K562 (cell line): Measurements from ENCODE around the gene STX3. TPM values are rescaled to one million over a fixed set of nuclear protein-coding genes. Genes with fewer than 3 reads are reported as not detected.
A peak's percentile ranks its signal among the peaks of the same experiment; 100 is the strongest.

Experiments
- E2F3 ChIP-seq: fragments of 250-450 bp; sonication (Bioruptor Pico); IDR thresholded peaks from 2 replicates; pipeline ENCODE4 v1.4.0; 2020; ENCODE audit warnings: mild to moderate bottlenecking
- FOXO4 ChIP-seq: fragments of 450-650 bp; formaldehyde crosslinking; IDR thresholded peaks from 2 replicates; pipeline ENCODE4 v1.4.0; 2020; ENCODE audit warnings: mild to moderate bottlenecking, moderate library complexity
- HDAC6 ChIP-seq: IDR thresholded peaks from 2 replicates; pipeline ENCODE4 v1.6.1; 2012; ENCODE audit warnings: low read depth, mild to moderate bottlenecking, control low read depth, inconsistent platforms, low read length, moderate library complexity
- KDM4B ChIP-seq, 2 experiments: fragments of 450-650 bp in 1 of 2; sonication (generic) in 1 of 2; IDR thresholded peaks; 2 replicates each; pipeline ENCODE4 v1.6.1; 2016 to 2017; ENCODE audit warnings: borderline replicate concordance in 2 of 2, antibody characterized with exemption in 1 of 2, low read depth in 1 of 2, mild to moderate bottlenecking in 1 of 2
- NFE2L1 ChIP-seq: fragments of 450-650 bp; IDR thresholded peaks from 2 replicates; pipeline ENCODE4 v1.6.1; 2016; ENCODE audit warnings: missing genetic modification characterization, low read depth, mild to moderate bottlenecking, missing compliant biosample characterization, moderate library complexity, borderline replicate concordance
- NR4A1 ChIP-seq, 2 experiments: fragments of 250-450 bp in 1 of 2; fragments of 450-650 bp in 1 of 2; sonication (Bioruptor Pico) in 1 of 2; IDR thresholded peaks; 2 replicates each; pipeline versions ENCODE4 v1.4.0 to v1.6.1; 2016 to 2020; ENCODE audit warnings: mild to moderate bottlenecking in 2 of 2, missing compliant biosample characterization in 1 of 2, missing genetic modification characterization in 1 of 2, moderate library complexity in 1 of 2
- PHF8 ChIP-seq: fragments of 200-600 bp; sonication (generic); IDR thresholded peaks from 2 replicates; pipeline ENCODE4 v1.6.1; 2012; ENCODE audit warnings: mixed run types, mild to moderate bottlenecking, inconsistent platforms, low read length, moderate library complexity, borderline replicate concordance
- POLR2B ChIP-seq: fragments of 450-650 bp; IDR thresholded peaks from 2 replicates; pipeline ENCODE4 v1.6.1; 2018; ENCODE audit warnings: low read depth; ENCODE audit not compliant: partially characterized antibody
- PPARD ChIP-seq: fragments of 250-450 bp; sonication (Bioruptor Pico); IDR thresholded peaks from 2 replicates; pipeline ENCODE4 v1.8.0; 2022; ENCODE audit warnings: inconsistent platforms, mild to moderate bottlenecking, moderate library complexity
- RBM22 ChIP-seq: fragments of 200-400 bp; formaldehyde crosslinking; IDR thresholded peaks from 2 replicates; pipeline ENCODE4 v1.6.1; 2018; ENCODE audit warnings: low read length, low read depth; ENCODE audit not compliant: poor library complexity, severe bottlenecking
- STAT5A ChIP-seq: IDR thresholded peaks from 2 replicates; pipeline ENCODE4 v1.6.1; 2012; ENCODE audit warnings: low read length, inconsistent platforms, borderline replicate concordance
- TOE1 ChIP-seq, 2 experiments: fragments of 450-650 bp in 1 of 2; sonication (generic) in 1 of 2; formaldehyde crosslinking in 1 of 2; IDR thresholded peaks; 2 replicates each; pipeline versions ENCODE4 v1.7.1 to v1.8.0; 2016 to 2022; ENCODE audit warnings: borderline replicate concordance in 2 of 2, mild to moderate bottlenecking in 2 of 2, antibody characterized with exemption in 1 of 2, inconsistent platforms in 1 of 2, low read depth in 1 of 2, missing genetic modification reagents in 1 of 2, moderate library complexity in 1 of 2
- TSC22D4 ChIP-seq: fragments of 450-650 bp; IDR thresholded peaks from 2 replicates; pipeline ENCODE4 v1.6.1; 2016; ENCODE audit warnings: missing genetic modification characterization, missing biosample characterization, control low read depth
- XRCC4 ChIP-seq: IDR thresholded peaks from one replicate; pipeline ENCODE4 v1.6.1; 2011; ENCODE audit not compliant: insufficient read depth, insufficient read length; ENCODE audit errors: extremely low read depth
- ZNF324 ChIP-seq: fragments of 250-450 bp; sonication (Bioruptor Pico); IDR thresholded peaks from 2 replicates; pipeline ENCODE4 v1.4.0; 2020; ENCODE audit warnings: mild to moderate bottlenecking
- ZNF518B ChIP-seq: fragments of 250-450 bp; sonication (Bioruptor Pico); IDR thresholded peaks from 2 replicates; pipeline ENCODE4 v1.5.0; 2021; ENCODE audit warnings: mild to moderate bottlenecking, moderate library complexity
- ZNF584 ChIP-seq: fragments of 200-800 bp; sonication (Bioruptor generic); IDR thresholded peaks from 2 replicates; pipeline ENCODE4 v1.6.1; 2016; ENCODE audit warnings: low read depth, mild to moderate bottlenecking, missing genetic modification characterization, missing compliant biosample characterization
- polyA plus RNA-seq, 8 experiments: library from polyadenylated mRNA; depleted of rRNA in 4 of 8; stranded (reverse) in 5 of 8; unstranded in 3 of 8; fragments of >200 nt; fragmentation: Nextera tagmentation in 2 of 8; fragmentation: Illumina TruSeq in 1 of 8; extraction: Ambion mirVana in 2 of 8; extraction: Trizol in 1 of 8; gene quantifications; 2 replicates each; pipeline versions ENCODE4 v1.2.1 to v1.2.3, GENCODE V29; 2011 to 2014; ENCODE audit warnings: inconsistent platforms in 1 of 8, missing spikeins in 1 of 8
- total RNA-seq, 7 experiments: library from RNA; depleted of rRNA in 6 of 7; stranded (reverse); fragments of >200 nt in 6 of 7; fragmentation: Illumina TruSeq in 2 of 7; extraction: Trizol in 2 of 7; gene quantifications; 2 replicates each; pipeline versions ENCODE4 v1.2.1 to v1.2.3, GENCODE V29; 2011 to 2021; ENCODE audit warnings: low replicate concordance in 1 of 7
- TF ChIP-seq, protein P1 (sequence below): sonication (generic); formaldehyde crosslinking; IDR thresholded peaks from 2 replicates; pipeline ENCODE4 v1.9.0; 2022; ENCODE audit warnings: mild to moderate bottlenecking, missing genetic modification reagents
- TF ChIP-seq, protein P2 (sequence below): fragments of 250-450 bp; sonication (Bioruptor Pico); IDR thresholded peaks from 2 replicates; pipeline ENCODE4 v1.6.1; 2021; ENCODE audit warnings: mild to moderate bottlenecking

STX3 gene
- total and polyA plus RNA-seq, 9 of the 15 experiments (the other 6 are each of a cell fraction or from before 2014, with no cell fraction given) = 12.0 to 91.6 (median 48.7) TPM

- TF ChIP-seq ZNF518B (CRISPR knock-in tag) (no peak), TOE1 (IDR thresholded peaks at IDR 0.05; ENCODE audit: borderline replicate concordance) (peak; percentile 57; the same call in 1 of the 2 replicates), TOE1 (CRISPR knock-in tag; IDR thresholded peaks at IDR 0.05; ENCODE audit: borderline replicate concordance, low read depth) (no peak), HDAC6 (no peak), POLR2B (no peak), STAT5A (no peak), NFE2L1 (tag) (no peak), PHF8 (peak; percentile 73; the same call in 1 of the 2 replicates), XRCC4 (no peak), TSC22D4 (tag) (no peak), NR4A1 (CRISPR knock-in tag; IDR thresholded peaks at IDR 0.05) (no peak), NR4A1 (tag; IDR thresholded peaks at IDR 0.05) (no peak), PPARD (no peak), FOXO4 (no peak), ZNF584 (CRISPR knock-in tag) (peak; percentile 60; the same call in 1 of the 2 replicates), ZNF324 (CRISPR knock-in tag) (no peak), E2F3 (CRISPR knock-in tag) (no peak), RBM22 (no peak), KDM4B (IDR thresholded peaks at IDR 0.05; ENCODE audit: borderline replicate concordance in 2 of 2, low read depth in 1 of 2) (no peak)
- TF ChIP-seq, protein P1, sequence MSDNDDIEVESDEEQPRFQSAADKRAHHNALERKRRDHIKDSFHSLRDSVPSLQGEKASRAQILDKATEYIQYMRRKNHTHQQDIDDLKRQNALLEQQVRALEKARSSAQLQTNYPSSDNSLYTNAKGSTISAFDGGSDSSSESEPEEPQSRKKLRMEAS (CRISPR knock-in tag) = no peak
- TF ChIP-seq, protein P2, sequence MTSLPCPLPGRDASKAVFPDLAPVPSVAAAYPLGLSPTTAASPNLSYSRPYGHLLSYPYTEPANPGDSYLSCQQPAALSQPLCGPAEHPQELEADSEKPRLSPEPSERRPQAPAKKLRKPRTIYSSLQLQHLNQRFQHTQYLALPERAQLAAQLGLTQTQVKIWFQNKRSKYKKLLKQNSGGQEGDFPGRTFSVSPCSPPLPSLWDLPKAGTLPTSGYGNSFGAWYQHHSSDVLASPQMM (CRISPR knock-in tag) = no peak
Measured at GRCh38 chr11:59754859-59755700, at the start of gene STX3 (continued).
